Measurements from ENCODE around the gene SMYD3. TPM values are rescaled to one million over a fixed set of nuclear protein-coding genes. Genes with fewer than 3 reads are reported as not detected.

Gene SMYD3
- total and polyA plus RNA-seq, 2 of the 13 experiments (the other 11 are each of a cell fraction or from before 2014, with no cell fraction given), result 27.7 to 35.8 TPM

DNA sequence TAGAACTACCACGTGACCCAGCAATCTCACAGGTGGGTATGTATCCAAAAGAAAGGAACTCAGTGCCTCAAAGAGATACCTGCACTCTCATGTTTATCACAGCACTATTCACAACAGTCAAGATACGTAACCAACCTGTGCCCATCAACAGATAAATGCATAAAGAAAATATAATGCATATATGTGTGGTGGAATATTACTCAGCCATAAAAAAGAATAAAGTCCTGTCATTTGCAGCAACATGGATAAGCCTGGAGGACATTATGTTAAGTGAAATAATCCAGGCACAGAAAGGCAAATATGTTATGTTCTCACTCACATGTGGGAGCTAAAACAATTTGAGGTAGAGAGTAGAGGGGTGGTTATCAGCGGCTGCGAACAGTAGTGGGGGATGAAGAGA, 413.8 kb downstream of the SMYD3 start:
- Histone ChIP-seq H3K9ac (ENCODE audit: insufficient read depth, low read depth, low read length) (no peak overlapping the region), H4K20me1 (ENCODE audit: insufficient read depth, low read length) (no peaks in the 10 kb centered on the region), H3K4me3 (replicated peaks in 1 of 3; ENCODE audit: insufficient read depth in 1 of 3, low read depth in 2 of 3, low read length in 3 of 3) (no peak overlapping the region), H3K9me3 (ENCODE audit: low read length) (no peaks in the 10 kb centered on the region), H3K27me3 (ENCODE audit: control insufficient read depth in 1 of 2, insufficient read depth in 2 of 2, low read length in 2 of 2) (no peaks in the 10 kb centered on the region), H3K36me3 (replicated peaks in 1 of 2; ENCODE audit: control insufficient read depth in 1 of 2, insufficient read depth in 2 of 2, low read length in 2 of 2) (no peaks in the 10 kb centered on the region), H3K27ac (ENCODE audit: extremely low read length, insufficient read depth, low read length) (no peak overlapping the region), H3K4me2 (ENCODE audit: low read depth, low read length) (no peak overlapping the region), H3K79me2 (ENCODE audit: insufficient read depth, low read length) (no peaks in the 10 kb centered on the region), H3K4me1 (ENCODE audit: insufficient read depth, low read length) (no peaks in the 10 kb centered on the region), H2AFZ (ENCODE audit: low read length) (no peak overlapping the region)
- DNase-seq (ENCODE audit: low spot score) (no peak), FAIRE-seq (no peak), ATAC-seq (no peak)
- POLR2A ChIA-PET, result no interaction called here
- BruUV-seq (replicated peaks), result no TSS peak
- intact Hi-C loops (cut with micrococcal nuclease; ENCODE audit: unreplicated experiment) (no loop called here), in situ Hi-C loops (cut with HindIII; ENCODE audit: extremely low pct_ligation_motif_present, low pct_unique_long_range_greater_than_20kb) (no loop called here)
- 97% methylated on average over 4 of the region's 4 CpGs for WGBS (ENCODE audit: low lambda C conversion rate)
- CTCF ChIA-PET (ENCODE audit: low intra/inter-chr PET ratio, low total read pairs), result no interaction called here
- TF ChIP-seq BRCA1 (CRISPR knock-in tag; IDR thresholded peaks at IDR 0.05) (no peak), ZNF598 (CRISPR knock-in tag; IDR thresholded peaks at IDR 0.05; ENCODE audit: borderline replicate concordance) (no peak), ZFP41 (CRISPR knock-in tag; IDR thresholded peaks at IDR 0.05; ENCODE audit: borderline replicate concordance) (no peak), PTBP1 (IDR thresholded peaks at IDR 0.05; ENCODE audit: low read depth, low read length, poor library complexity, severe bottlenecking) (no peak), ZNF207 (IDR thresholded peaks at IDR 0.05; ENCODE audit: borderline replicate concordance) (no peak), ZFP90 (CRISPR knock-in tag; IDR thresholded peaks at IDR 0.05; ENCODE audit: borderline replicate concordance) (no peak), THAP11 (CRISPR knock-in tag; IDR thresholded peaks at IDR 0.05) (no peak), ZFY (CRISPR knock-in tag; IDR thresholded peaks at IDR 0.05) (no peak), SRSF4 (IDR thresholded peaks at IDR 0.05; ENCODE audit: low read depth, low read length, poor library complexity, severe bottlenecking) (no peak), PHF20 (CRISPR knock-in tag; IDR thresholded peaks at IDR 0.05) (no peak), ZNF335 (CRISPR knock-in tag; IDR thresholded peaks at IDR 0.05) (no peak), ZFP82 (CRISPR knock-in tag; IDR thresholded peaks at IDR 0.05; ENCODE audit: borderline replicate concordance) (no peak), SRSF9 (IDR thresholded peaks at IDR 0.05; ENCODE audit: borderline replicate concordance, insufficient read depth, low read depth, low read length, poor library complexity, severe bottlenecking) (no peak), CREB1 (IDR thresholded peaks at IDR 0.05) (no peak), CREB1 (CRISPR knock-in tag; IDR thresholded peaks at IDR 0.05) (no peak)
- TF ChIP-seq, protein P1, sequence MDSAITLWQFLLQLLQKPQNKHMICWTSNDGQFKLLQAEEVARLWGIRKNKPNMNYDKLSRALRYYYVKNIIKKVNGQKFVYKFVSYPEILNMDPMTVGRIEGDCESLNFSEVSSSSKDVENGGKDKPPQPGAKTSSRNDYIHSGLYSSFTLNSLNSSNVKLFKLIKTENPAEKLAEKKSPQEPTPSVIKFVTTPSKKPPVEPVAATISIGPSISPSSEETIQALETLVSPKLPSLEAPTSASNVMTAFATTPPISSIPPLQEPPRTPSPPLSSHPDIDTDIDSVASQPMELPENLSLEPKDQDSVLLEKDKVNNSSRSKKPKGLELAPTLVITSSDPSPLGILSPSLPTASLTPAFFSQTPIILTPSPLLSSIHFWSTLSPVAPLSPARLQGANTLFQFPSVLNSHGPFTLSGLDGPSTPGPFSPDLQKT (CRISPR knock-in tag; IDR thresholded peaks at IDR 0.05; ENCODE audit: borderline replicate concordance), result no peak
- TF ChIP-seq, protein P2, sequence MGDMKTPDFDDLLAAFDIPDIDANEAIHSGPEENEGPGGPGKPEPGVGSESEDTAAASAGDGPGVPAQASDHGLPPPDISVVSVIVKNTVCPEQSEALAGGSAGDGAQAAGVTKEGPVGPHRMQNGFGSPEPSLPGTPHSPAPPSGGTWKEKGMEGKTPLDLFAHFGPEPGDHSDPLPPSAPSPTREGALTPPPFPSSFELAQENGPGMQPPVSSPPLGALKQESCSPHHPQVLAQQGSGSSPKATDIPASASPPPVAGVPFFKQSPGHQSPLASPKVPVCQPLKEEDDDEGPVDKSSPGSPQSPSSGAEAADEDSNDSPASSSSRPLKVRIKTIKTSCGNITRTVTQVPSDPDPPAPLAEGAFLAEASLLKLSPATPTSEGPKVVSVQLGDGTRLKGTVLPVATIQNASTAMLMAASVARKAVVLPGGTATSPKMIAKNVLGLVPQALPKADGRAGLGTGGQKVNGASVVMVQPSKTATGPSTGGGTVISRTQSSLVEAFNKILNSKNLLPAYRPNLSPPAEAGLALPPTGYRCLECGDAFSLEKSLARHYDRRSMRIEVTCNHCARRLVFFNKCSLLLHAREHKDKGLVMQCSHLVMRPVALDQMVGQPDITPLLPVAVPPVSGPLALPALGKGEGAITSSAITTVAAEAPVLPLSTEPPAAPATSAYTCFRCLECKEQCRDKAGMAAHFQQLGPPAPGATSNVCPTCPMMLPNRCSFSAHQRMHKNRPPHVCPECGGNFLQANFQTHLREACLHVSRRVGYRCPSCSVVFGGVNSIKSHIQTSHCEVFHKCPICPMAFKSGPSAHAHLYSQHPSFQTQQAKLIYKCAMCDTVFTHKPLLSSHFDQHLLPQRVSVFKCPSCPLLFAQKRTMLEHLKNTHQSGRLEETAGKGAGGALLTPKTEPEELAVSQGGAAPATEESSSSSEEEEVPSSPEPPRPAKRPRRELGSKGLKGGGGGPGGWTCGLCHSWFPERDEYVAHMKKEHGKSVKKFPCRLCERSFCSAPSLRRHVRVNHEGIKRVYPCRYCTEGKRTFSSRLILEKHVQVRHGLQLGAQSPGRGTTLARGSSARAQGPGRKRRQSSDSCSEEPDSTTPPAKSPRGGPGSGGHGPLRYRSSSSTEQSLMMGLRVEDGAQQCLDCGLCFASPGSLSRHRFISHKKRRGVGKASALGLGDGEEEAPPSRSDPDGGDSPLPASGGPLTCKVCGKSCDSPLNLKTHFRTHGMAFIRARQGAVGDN (CRISPR knock-in tag; IDR thresholded peaks at IDR 0.05), result no peak
- TF ChIP-seq, protein P3, sequence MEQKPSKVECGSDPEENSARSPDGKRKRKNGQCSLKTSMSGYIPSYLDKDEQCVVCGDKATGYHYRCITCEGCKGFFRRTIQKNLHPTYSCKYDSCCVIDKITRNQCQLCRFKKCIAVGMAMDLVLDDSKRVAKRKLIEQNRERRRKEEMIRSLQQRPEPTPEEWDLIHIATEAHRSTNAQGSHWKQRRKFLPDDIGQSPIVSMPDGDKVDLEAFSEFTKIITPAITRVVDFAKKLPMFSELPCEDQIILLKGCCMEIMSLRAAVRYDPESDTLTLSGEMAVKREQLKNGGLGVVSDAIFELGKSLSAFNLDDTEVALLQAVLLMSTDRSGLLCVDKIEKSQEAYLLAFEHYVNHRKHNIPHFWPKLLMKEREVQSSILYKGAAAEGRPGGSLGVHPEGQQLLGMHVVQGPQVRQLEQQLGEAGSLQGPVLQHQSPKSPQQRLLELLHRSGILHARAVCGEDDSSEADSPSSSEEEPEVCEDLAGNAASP (CRISPR knock-in tag; IDR thresholded peaks at IDR 0.05; ENCODE audit: borderline replicate concordance), result no peak
